GM12878 (cell line): ENCODE results near the gene COQ10B. TPM values are rescaled to one million over a fixed set of nuclear protein-coding genes. Genes with fewer than 3 reads are reported as not detected.

Source experiments
- CBFB ChIP-seq: IDR thresholded peaks from 2 replicates; pipeline ENCODE4 v1.6.1; 2016; ENCODE audit warnings: antibody characterized with exemption, low read depth
- CHD1 ChIP-seq: IDR thresholded peaks from 2 replicates; pipeline ENCODE4 v1.6.1; 2012; ENCODE audit warnings: low read depth, low read length, improper control_type of control experiment
- CHD4 ChIP-seq: fragments of 200-600 bp; sonication (generic); IDR thresholded peaks from 2 replicates; pipeline ENCODE4 v1.6.1; 2016; ENCODE audit warnings: mild to moderate bottlenecking
- FOXM1 ChIP-seq: IDR thresholded peaks from 2 replicates; pipeline ENCODE4 v1.6.1; 2012; ENCODE audit warnings: low read depth, mild to moderate bottlenecking, inconsistent platforms, low read length, moderate library complexity
- GABPA ChIP-seq: IDR thresholded peaks from 2 replicates; pipeline ENCODE4 v1.6.1; 2014; ENCODE audit warnings: antibody characterized with exemption, low read depth, mild to moderate bottlenecking, inconsistent platforms
- HCFC1 ChIP-seq: fragments of 150-350 bp; IDR thresholded peaks from 2 replicates; pipeline ENCODE4 v1.6.1; 2014; ENCODE audit warnings: low read length
- KAT2A ChIP-seq: conservative IDR thresholded peaks from 2 replicates; pipeline ENCODE4 v1.6.1; 2011; ENCODE audit warnings: low read depth, low read length; ENCODE audit not compliant: control insufficient read depth
- NBN ChIP-seq: fragments of 450-650 bp; IDR thresholded peaks from 2 replicates; pipeline ENCODE4 v1.6.1; 2016
- NR2F1 ChIP-seq: fragments of 450-650 bp; conservative IDR thresholded peaks from 2 replicates; pipeline ENCODE4 v1.6.1; 2017; ENCODE audit warnings: mild to moderate bottlenecking
- POLR2A ChIP-seq: IDR thresholded peaks from 2 replicates; pipeline ENCODE4 v1.6.1; 2011; ENCODE audit warnings: low read depth, mild to moderate bottlenecking, low read length
- POLR2AphosphoS2 ChIP-seq: IDR thresholded peaks from 2 replicates; pipeline ENCODE4 v1.6.1; 2011; ENCODE audit warnings: low read depth, mild to moderate bottlenecking, low read length, improper control_type of control experiment, moderate library complexity
- POLR2AphosphoS5 ChIP-seq: IDR thresholded peaks from 2 replicates; pipeline ENCODE4 v1.6.1; 2011; ENCODE audit warnings: mild to moderate bottlenecking, low read length, inconsistent platforms
- RB1 ChIP-seq: fragments of 450-650 bp; formaldehyde crosslinking; IDR thresholded peaks from 2 replicates; pipeline ENCODE4 v1.6.1; 2017; ENCODE audit warnings: mild to moderate bottlenecking, borderline replicate concordance
- RBBP5 ChIP-seq: fragments of 200-600 bp; sonication (generic); conservative IDR thresholded peaks from 2 replicates; pipeline ENCODE4 v1.6.1; 2016
- RELA ChIP-seq: fragments of 450-650 bp; IDR thresholded peaks from 2 replicates; pipeline ENCODE4 v1.8.0; 2014; ENCODE audit warnings: borderline replicate concordance; ENCODE audit not compliant: partially characterized antibody
- SIN3A ChIP-seq: IDR thresholded peaks from 2 replicates; pipeline ENCODE4 v1.6.1; 2012; ENCODE audit warnings: low read depth, low read length, improper control_type of control experiment
- SIX5 ChIP-seq: IDR thresholded peaks from 2 replicates; pipeline ENCODE4 v1.6.1; 2011; ENCODE audit warnings: mild to moderate bottlenecking, low read depth, low read length, moderate library complexity; ENCODE audit not compliant: severe bottlenecking
- SREBF1 ChIP-seq: IDR thresholded peaks from 2 replicates; pipeline ENCODE4 v1.6.1; 2012; ENCODE audit warnings: mild to moderate bottlenecking, low read length
- SUPT20H ChIP-seq: IDR thresholded peaks from 2 replicates; pipeline ENCODE4 v1.6.1; 2011; ENCODE audit warnings: low read depth, mild to moderate bottlenecking, low read length, moderate library complexity, borderline replicate concordance; ENCODE audit not compliant: control insufficient read depth
- ZBED1 ChIP-seq: IDR thresholded peaks from 2 replicates; pipeline ENCODE4 v1.6.1; 2016; ENCODE audit warnings: borderline replicate concordance
- ZBTB4 ChIP-seq: fragments of 450-650 bp; formaldehyde crosslinking; IDR thresholded peaks from 2 replicates; pipeline ENCODE4 v1.4.0; 2022; ENCODE audit warnings: mild to moderate bottlenecking, moderate library complexity
- ZNF207 ChIP-seq: fragments of 450-650 bp; IDR thresholded peaks from 2 replicates; pipeline ENCODE4 v1.6.1; 2014; ENCODE audit warnings: antibody characterized with exemption, mild to moderate bottlenecking, borderline replicate concordance
- polyA plus RNA-seq, 11 experiments: library from polyadenylated mRNA; depleted of rRNA in 4 of 11; unstranded in 6 of 11; stranded (reverse) in 5 of 11; fragments of >200 nt; fragmentation: Nextera tagmentation in 4 of 11; fragmentation: Illumina TruSeq in 1 of 11; extraction: Ambion mirVana in 4 of 11; extraction: Trizol in 1 of 11; gene quantifications; 1 replicate in 1 of 11; 2 replicates in 10 of 11; pipeline versions ENCODE4 v1.2.1 to v1.2.3, GENCODE V29; 2011 to 2016; ENCODE audit warnings: inconsistent platforms in 2 of 11, missing spikeins in 2 of 11, low read depth in 1 of 11
- total RNA-seq, 4 experiments: library from RNA; depleted of rRNA in 3 of 4; stranded (reverse); fragments of >200 nt in 3 of 4; fragmentation: Illumina TruSeq in 1 of 4; extraction: Trizol in 1 of 4; gene quantifications; 2 replicates each; pipeline versions ENCODE4 v1.2.1 to v1.2.3, GENCODE V29; 2013 to 2021
- TF ChIP-seq, protein P1 (sequence below): fragments of 450-650 bp; IDR thresholded peaks from 2 replicates; pipeline ENCODE4 v1.6.1; 2016; ENCODE audit warnings: mild to moderate bottlenecking, moderate library complexity, borderline replicate concordance

COQ10B gene
- total and polyA plus RNA-seq, 10 of the 15 experiments (the other 5 are each of a cell fraction or from before 2014, with no cell fraction given): 3.6 to 23.2 (median 13.2) TPM

DNA sequence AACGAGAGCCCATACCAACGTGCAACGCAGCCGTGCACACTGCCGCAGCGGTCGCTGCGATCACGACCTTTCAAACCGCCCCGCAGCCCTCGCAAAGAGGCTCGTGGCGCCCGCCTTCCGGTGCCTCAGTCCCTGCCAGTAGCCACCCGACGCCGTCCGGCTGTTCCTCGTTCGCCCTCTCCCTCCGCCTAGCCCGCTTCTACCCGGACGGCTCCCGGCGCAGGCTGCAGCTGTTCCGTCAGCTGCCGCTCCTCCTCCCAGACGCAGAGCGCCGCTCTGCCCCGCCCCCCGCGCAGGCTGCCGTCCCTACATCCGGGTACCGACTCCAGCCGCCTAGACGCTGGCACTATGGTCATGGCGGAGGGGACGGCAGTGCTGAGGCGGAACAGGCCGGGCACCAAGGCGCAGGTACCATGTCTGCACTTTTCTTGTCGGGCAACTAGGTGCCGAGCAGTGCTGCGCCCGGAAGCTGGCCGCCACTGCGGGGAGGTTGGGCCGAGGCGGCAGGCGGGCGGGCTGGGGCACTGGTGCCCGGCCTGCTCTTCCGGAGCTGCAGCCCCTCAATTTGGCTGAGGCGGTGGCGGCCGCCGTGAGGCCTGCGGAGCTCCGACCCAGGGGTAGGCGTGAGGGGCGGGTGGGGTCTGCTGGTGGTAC is 62.5 kb downstream of the COQ10B start, which contains the start of gene MOB4 (continued):
- TF ChIP-seq, protein P1, sequence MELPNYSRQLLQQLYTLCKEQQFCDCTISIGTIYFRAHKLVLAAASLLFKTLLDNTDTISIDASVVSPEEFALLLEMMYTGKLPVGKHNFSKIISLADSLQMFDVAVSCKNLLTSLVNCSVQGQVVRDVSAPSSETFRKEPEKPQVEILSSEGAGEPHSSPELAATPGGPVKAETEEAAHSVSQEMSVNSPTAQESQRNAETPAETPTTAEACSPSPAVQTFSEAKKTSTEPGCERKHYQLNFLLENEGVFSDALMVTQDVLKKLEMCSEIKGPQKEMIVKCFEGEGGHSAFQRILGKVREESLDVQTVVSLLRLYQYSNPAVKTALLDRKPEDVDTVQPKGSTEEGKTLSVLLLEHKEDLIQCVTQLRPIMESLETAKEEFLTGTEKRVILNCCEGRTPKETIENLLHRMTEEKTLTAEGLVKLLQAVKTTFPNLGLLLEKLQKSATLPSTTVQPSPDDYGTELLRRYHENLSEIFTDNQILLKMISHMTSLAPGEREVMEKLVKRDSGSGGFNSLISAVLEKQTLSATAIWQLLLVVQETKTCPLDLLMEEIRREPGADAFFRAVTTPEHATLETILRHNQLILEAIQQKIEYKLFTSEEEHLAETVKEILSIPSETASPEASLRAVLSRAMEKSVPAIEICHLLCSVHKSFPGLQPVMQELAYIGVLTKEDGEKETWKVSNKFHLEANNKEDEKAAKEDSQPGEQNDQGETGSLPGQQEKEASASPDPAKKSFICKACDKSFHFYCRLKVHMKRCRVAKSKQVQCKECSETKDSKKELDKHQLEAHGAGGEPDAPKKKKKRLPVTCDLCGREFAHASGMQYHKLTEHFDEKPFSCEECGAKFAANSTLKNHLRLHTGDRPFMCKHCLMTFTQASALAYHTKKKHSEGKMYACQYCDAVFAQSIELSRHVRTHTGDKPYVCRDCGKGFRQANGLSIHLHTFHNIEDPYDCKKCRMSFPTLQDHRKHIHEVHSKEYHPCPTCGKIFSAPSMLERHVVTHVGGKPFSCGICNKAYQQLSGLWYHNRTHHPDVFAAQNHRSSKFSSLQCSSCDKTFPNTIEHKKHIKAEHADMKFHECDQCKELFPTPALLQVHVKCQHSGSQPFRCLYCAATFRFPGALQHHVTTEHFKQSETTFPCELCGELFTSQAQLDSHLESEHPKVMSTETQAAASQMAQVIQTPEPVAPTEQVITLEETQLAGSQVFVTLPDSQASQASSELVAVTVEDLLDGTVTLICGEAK: peak; percentile 86
- TF ChIP-seq SIN3A (peak; percentile 90; the same call in 1 of the 2 replicates), NR2F1 (peak; percentile 93), NBN (peak; percentile 97), SREBF1 (peak; percentile 69), RBBP5 (no peak), FOXM1 (peak; percentile 78; the same call in 1 of the 2 replicates), CBFB (0 out of 2 replicates have a peak, but pooled peaks have one; percentile 29), KAT2A (peak; percentile 45; the same call in 1 of the 2 replicates), CHD4 (no peak), POLR2A (peak; percentile 98), ZBED1 (peak; percentile 55; the same call in 1 of the 2 replicates), SUPT20H (no peak), ZBTB4 (CRISPR knock-in tag) (no peak), ZNF207 (peak; percentile 97), POLR2AphosphoS2 (peak; percentile 96), RELA (peak; percentile 91), HCFC1 (peak; percentile 67), POLR2AphosphoS5 (peak; percentile 96), CHD1 (peak; percentile 60; the same call in 1 of the 2 replicates), GABPA (peak; percentile 77; the same call in 1 of the 2 replicates), SIX5 (peak; percentile 18), RB1 (peak; percentile 93; the same call in 1 of the 2 replicates)
